Colon (tissue), 2 donors: ENCODE results near the gene METTL22.

ENCODE experiments used
- FAIRE-seq: peaks from 2 replicates; lab custom pipeline; 2012; peaks lifted over from hg19 to GRCh38; lab: Jason Lieb, UNC
- donor health status: control.
- donor health status: control.

The METTL22 gene

DNA sequence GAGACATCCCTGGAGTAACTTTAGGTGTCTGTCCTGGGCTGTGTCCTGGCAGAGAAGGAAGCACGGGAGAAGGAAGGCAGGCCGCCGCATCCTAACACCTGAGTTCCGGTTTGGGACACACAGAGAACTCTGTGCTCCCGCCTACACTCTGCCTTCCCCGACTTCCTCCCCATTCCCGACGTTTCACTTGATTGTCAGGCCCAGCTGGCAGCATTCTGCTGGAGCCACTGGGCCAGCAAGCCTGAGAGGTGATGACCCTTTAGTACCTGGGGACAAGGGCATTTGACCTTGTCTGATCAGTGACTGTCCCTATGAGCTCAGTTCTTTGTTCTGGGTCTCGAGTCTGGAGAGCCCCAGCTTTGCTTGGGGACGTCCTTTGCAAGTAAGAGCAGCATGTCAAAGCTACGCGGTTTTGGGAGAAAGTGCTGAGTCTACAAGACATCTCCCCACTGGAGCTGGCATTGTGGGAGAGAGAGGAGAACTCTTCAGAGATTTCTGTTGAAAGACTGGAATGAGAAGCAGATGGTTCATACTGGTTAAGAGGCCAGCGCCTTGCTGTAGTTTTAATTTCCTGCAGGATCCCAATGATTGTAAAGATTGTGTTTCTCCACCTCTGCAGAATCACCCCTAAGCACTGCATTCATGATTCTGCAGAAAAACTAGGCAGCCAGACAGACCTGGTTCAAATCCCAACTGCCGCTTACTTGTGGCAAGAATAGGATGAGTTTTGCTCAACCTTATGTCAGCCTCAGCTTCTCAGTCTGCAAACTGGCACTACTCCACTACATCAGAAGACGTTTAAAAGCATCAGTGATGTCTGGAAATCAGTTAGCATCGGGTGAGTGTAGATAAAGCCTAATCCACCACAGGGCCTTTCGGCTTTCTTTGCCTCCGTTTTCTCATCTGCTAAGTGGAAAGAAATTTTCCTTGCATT is 73.6 kb downstream of the METTL22 start:
- FAIRE-seq, result no peak

DNA sequence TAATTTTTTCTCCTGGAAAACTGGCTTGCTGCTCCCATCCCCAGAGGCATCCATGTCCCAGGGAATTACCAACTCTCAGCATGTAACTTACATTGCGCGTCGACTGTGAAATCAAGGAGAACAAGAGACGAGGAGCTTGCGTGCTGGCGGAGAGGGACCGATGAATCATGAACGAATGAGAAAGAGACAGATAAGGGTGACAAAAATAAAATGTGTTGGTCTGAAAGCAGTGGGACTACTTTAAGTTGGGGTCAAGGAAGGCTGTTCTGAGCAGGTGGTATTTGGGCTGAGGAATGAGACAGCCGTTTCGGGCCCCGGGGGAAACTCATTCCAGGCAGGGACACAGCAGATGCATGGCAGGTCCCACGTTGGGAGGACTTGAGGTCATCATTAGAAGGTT is 75.4 kb downstream of the METTL22 start:
- FAIRE-seq, result no peak

GRCh38 chr16:8697965-8698364 is 76.5 kb downstream of the METTL22 start:
- no peak for FAIRE-seq
